Duodenal mucosa (tissue), 2 donors: ENCODE measurements around the gene NPEPL1.

Experiments
- H3K27ac ChIP-seq: one replicate; pipeline ENCODE4 v1.7.0; 2013; ENCODE audit warnings: low read depth, low read length
- H3K27me3 ChIP-seq, 2 donors: one replicate each; pipeline ENCODE4 v1.7.0; 2013; ENCODE audit warnings: low read length in 2 of 2, control low read depth in 1 of 2; ENCODE audit not compliant: insufficient read depth in 2 of 2, control insufficient read depth in 1 of 2
- H3K36me3 ChIP-seq, 2 donors: one replicate each; pipeline ENCODE4 v1.7.0; 2013; ENCODE audit warnings: low read length in 2 of 2, control low read depth in 1 of 2; ENCODE audit not compliant: insufficient read depth in 2 of 2, control insufficient read depth in 1 of 2
- H3K4me1 ChIP-seq, 2 donors: one replicate each; pipeline ENCODE4 v1.7.0; 2013; ENCODE audit warnings: low read length in 2 of 2, control low read depth in 1 of 2; ENCODE audit not compliant: insufficient read depth in 2 of 2, control insufficient read depth in 1 of 2
- H3K4me3 ChIP-seq, 2 donors: one replicate each; pipeline ENCODE4 v1.7.0; 2013; ENCODE audit warnings: low read length in 2 of 2, low read depth in 1 of 2
- H3K9ac ChIP-seq, 2 donors: one replicate each; pipeline ENCODE4 v1.7.0; 2013; ENCODE audit warnings: low read length in 2 of 2, low read depth in 1 of 2
- H3K9me3 ChIP-seq, 2 donors: one replicate each; pipeline ENCODE4 v1.7.0; 2013; ENCODE audit warnings: low read length in 2 of 2, control low read depth in 1 of 2; ENCODE audit not compliant: control insufficient read depth in 1 of 2

NPEPL1 gene

DNA sequence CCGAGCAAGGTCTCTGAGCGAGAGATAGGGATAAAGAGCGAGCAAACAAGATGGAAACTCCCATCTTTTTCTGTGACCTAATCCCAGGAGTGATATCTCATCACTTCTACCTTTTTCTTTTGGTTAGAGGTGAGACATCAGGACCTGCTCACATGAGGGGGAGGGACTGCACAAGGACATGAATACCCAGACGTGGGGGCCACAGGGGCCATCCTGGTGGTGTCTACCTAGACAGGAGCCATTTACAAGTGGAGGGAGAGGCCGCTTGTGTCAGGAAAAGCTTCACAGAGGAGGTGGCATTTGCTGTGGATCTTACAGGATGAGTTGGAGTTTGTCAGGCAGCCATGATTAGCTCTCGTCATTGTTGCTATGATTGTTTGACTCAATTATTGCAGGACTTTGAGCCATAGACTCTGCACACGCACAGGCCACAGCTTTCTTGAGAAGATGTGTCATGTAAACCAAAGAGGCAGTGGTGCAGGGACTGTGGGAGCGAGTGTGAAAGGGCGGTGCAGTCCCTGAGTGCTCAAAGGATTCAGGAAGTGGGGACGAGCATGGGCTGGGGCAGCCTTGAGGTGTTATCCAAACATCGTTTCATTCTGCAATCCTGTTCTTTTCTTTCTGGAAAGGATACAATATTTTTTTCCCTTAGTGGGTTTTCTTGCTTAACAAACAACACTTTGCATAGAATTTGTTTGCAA is 7.7 kb downstream of the NPEPL1 start:
- H3K27me3 ChIP-seq = no peaks in the 10 kb centered on the region
- peaks cover 10 to 16% of the 10 kb centered on the region in 2 donors for H3K4me1 ChIP-seq
- no peak overlapping the region for H3K27ac ChIP-seq
- no peak overlapping the region for H3K4me3 ChIP-seq
- peaks cover 34 to 62% of the 10 kb centered on the region in 2 donors for H3K36me3 ChIP-seq
- H3K9me3 ChIP-seq = no peaks in the 10 kb centered on the region
- H3K9ac ChIP-seq = no peak overlapping the region

DNA sequence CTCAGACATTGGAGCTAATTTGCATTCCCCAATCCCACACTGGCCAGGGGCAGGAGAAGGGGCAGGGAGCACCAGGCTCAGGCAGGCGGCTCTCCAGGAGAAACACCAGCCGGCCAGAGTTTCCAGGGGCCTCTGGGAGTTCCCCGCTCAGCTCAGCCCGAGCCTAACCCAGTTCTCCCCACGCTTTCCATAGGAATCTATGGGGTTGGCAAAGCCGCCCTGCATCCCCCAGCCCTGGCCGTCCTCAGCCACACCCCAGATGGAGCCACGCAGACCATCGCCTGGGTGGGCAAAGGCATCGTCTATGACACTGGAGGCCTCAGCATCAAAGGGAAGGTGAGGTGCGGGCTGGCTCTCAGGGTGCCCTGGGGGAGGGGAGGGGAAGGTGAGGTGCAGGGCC is 8.2 kb downstream of the NPEPL1 start:
- Histone ChIP-seq H3K4me1 (peaks cover 10 to 16% of the 10 kb centered on the region in 2 donors), H3K4me3 (no peak overlapping the region), H3K9me3 (no peaks in the 10 kb centered on the region), H3K9ac (no peak overlapping the region), H3K27ac (no peak overlapping the region), H3K27me3 (no peaks in the 10 kb centered on the region), H3K36me3 (peaks cover 32 to 63% of the 10 kb centered on the region in 2 donors)

GRCh38 chr20:58701431-58702160 is 9.0 kb downstream of the NPEPL1 start:
- no peaks in the 10 kb centered on the region for H3K27me3 ChIP-seq
- H3K4me1 ChIP-seq = peaks cover 10 to 12% of the 10 kb centered on the region in 2 donors
- no peak overlapping the region for H3K27ac ChIP-seq
- no peaks in the 10 kb centered on the region for H3K9me3 ChIP-seq
- no peak overlapping the region for H3K4me3 ChIP-seq
- peaks cover 31 to 55% of the 10 kb centered on the region in 2 donors for H3K36me3 ChIP-seq
- no peak overlapping the region for H3K9ac ChIP-seq

DNA sequence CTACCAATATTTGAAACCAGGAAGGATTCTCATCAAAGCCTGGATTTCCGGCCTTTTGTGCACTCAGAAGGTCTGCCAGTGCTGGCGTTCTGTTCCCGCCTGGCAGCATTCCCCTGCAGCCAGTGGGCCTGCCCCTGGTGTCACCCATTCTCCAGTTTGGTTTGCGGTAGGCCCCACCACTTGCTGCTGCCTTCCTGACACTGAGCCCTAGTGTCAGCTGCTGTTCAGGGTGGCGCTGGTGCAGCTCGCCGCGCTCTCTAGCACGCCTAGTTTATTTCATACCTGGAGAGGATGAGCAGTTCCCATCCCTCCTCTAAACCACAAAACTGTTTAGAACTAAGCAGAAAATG is 9.5 kb downstream of the NPEPL1 start:
- Histone ChIP-seq H3K4me1 (peaks cover 6 to 7% of the 10 kb centered on the region in 2 donors), H3K36me3 (peaks cover 28 to 50% of the 10 kb centered on the region in 2 donors), H3K4me3 (no peak overlapping the region), H3K9ac (no peak overlapping the region), H3K9me3 (no peaks in the 10 kb centered on the region), H3K27me3 (no peaks in the 10 kb centered on the region), H3K27ac (no peak overlapping the region)

DNA sequence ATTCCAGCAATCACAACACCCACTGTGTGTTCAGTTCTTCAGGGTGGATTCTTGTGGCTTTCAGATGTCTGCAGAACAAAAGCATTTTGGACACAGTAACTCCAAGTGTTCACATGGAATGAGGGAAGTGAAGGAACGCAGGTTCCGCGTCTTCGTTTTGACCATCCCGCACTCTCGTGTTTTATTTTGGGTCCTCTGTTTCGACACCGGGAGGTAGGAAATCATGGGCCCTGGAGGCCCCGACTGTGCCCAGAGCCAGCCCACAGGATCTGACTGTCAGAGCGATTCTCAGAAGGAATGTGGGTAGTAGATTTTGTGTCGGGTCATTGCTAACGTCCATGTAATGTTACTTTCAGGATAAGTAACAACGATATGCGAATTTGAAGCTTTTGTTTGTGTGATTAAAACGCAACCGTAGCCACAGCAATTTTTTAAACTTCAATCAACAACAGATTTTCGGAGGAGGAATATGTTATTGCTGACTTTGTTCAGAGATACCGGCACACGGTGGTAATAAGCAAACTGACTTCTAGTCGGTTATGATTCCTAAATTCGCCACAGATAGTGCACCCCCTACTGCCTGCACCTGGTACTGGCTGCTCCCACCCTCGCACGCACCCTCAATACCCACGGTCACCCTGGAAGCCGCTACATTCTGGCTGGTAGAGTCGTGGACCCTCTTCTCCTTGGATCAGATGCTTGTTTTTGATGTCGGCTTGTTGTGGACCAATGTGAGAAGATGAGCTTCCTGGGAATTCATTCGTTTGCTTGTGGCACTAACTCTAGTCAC is 10.5 kb downstream of the NPEPL1 start:
- H3K9me3 ChIP-seq = no peaks in the 10 kb centered on the region
- no peak overlapping the region for H3K4me3 ChIP-seq
- no peak overlapping the region for H3K27ac ChIP-seq
- no peak overlapping the region for H3K9ac ChIP-seq
- H3K27me3 ChIP-seq = no peaks in the 10 kb centered on the region
- H3K36me3 ChIP-seq = peaks cover 28 to 44% of the 10 kb centered on the region in 2 donors
- no peaks in the 10 kb centered on the region for H3K4me1 ChIP-seq

GRCh38 chr20:58703765-58704371 is 11.3 kb downstream of the NPEPL1 start:
- Histone ChIP-seq H3K4me1 (no peaks in the 10 kb centered on the region), H3K9ac (no peak overlapping the region), H3K9me3 (no peaks in the 10 kb centered on the region), H3K4me3 (no peak overlapping the region), H3K27ac (no peak overlapping the region), H3K36me3 (peaks cover 28 to 42% of the 10 kb centered on the region in 2 donors), H3K27me3 (no peaks in the 10 kb centered on the region)

DNA sequence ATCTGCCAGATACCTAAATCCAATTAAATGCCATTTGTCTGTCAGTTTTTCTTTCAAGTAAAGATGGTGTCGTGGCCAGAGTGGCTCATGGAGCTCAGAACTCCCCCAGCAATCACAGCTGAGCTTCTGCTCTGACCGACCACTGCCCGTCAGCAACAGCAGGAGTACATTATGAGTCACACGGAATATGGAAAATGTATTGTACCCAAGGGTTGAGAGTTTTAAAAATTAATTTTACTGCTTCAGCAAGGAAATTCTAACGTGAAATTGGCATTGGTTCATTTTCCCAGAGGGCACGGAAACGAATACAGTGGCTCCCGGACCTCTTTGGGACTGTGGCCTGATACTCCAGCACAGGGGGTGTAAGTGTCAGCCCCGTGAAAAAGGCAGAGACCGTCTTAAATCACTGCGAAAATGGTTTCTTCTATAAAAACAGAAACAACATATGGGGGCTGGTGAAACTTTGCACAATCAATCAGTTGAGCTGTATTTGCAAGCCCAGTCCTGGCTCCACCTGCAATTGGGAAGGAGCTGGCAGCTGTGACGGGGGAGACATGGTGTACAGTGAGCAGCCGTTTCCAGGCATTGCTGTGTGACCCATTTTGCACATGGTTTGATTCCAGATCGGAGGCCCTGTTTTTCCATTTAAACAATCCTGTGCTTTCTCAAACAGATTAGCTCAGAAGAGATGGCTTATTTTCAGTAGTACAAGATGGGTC is 12.8 kb downstream of the NPEPL1 start:
- Histone ChIP-seq H3K9ac (no peak overlapping the region), H3K4me1 (no peaks in the 10 kb centered on the region), H3K27ac (no peak overlapping the region), H3K27me3 (no peaks in the 10 kb centered on the region), H3K9me3 (no peaks in the 10 kb centered on the region), H3K36me3 (peaks cover 24 to 36% of the 10 kb centered on the region in 2 donors), H3K4me3 (no peak overlapping the region)

- no peak overlapping the region for H3K9ac ChIP-seq
- no peak overlapping the region for H3K27ac ChIP-seq
- H3K4me3 ChIP-seq = no peak overlapping the region
- peaks cover 24 to 36% of the 10 kb centered on the region in 2 donors for H3K36me3 ChIP-seq
- H3K27me3 ChIP-seq = no peaks in the 10 kb centered on the region
- H3K9me3 ChIP-seq = no peaks in the 10 kb centered on the region
- H3K4me1 ChIP-seq = no peaks in the 10 kb centered on the region
Measured at GRCh38 chr20:58706150-58706892, 13.7 kb downstream of the NPEPL1 start.

GRCh38 chr20:58706975-58707681 is 14.5 kb downstream of the NPEPL1 start:
- H3K4me3 ChIP-seq = no peak overlapping the region
- H3K9ac ChIP-seq = no peak overlapping the region
- no peaks in the 10 kb centered on the region for H3K9me3 ChIP-seq
- peaks cover 24 to 28% of the 10 kb centered on the region in 2 donors for H3K36me3 ChIP-seq
- no peaks in the 10 kb centered on the region for H3K4me1 ChIP-seq
- H3K27me3 ChIP-seq = no peaks in the 10 kb centered on the region
- no peak overlapping the region for H3K27ac ChIP-seq
